Fibroblast of pulmonary artery (primary cell): Measurements from ENCODE around the gene NSUN3.

Source experiments
- DNase-seq: peaks from one replicate; pipeline ENCODE4 v3.0.0-alpha.2; 2010; ENCODE audit warnings: low read depth
- H3K4me3 ChIP-seq: replicated peaks from 2 replicates; pipeline ENCODE4 v1.5.1; 2011; ENCODE audit warnings: low read depth, mild to moderate bottlenecking, control low read depth, low read length, moderate library complexity
- TF ChIP-seq, protein P1 (sequence below): IDR thresholded peaks from 2 replicates; pipeline ENCODE4 v1.5.1; 2011; ENCODE audit warnings: mild to moderate bottlenecking, control low read depth, low read length, inconsistent platforms; ENCODE audit errors: missing control alignments

Gene NSUN3

DNA sequence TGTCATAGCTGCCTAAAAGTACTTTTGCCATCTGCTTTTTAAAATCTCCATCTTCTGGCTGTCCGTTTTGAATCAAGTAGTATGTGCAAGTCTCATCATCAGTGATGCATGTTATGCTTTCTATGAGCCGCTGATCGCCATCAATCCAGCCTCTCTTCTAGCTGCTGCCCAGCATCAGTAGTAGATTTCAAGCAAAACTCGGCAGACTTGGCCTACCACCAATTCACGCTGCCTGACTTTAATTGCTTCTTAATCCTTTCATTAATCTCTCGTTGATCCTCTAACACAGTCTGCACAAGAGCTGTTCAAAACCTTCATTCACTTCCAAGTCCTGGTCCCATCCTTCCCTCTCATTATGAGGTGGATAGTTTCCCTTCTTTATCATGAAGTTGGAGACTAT is 104.9 kb downstream of the NSUN3 start:
- TF ChIP-seq, protein P1, sequence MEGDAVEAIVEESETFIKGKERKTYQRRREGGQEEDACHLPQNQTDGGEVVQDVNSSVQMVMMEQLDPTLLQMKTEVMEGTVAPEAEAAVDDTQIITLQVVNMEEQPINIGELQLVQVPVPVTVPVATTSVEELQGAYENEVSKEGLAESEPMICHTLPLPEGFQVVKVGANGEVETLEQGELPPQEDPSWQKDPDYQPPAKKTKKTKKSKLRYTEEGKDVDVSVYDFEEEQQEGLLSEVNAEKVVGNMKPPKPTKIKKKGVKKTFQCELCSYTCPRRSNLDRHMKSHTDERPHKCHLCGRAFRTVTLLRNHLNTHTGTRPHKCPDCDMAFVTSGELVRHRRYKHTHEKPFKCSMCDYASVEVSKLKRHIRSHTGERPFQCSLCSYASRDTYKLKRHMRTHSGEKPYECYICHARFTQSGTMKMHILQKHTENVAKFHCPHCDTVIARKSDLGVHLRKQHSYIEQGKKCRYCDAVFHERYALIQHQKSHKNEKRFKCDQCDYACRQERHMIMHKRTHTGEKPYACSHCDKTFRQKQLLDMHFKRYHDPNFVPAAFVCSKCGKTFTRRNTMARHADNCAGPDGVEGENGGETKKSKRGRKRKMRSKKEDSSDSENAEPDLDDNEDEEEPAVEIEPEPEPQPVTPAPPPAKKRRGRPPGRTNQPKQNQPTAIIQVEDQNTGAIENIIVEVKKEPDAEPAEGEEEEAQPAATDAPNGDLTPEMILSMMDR = no peak
- no peak overlapping the region for H3K4me3 ChIP-seq
- no peak for DNase-seq

DNA sequence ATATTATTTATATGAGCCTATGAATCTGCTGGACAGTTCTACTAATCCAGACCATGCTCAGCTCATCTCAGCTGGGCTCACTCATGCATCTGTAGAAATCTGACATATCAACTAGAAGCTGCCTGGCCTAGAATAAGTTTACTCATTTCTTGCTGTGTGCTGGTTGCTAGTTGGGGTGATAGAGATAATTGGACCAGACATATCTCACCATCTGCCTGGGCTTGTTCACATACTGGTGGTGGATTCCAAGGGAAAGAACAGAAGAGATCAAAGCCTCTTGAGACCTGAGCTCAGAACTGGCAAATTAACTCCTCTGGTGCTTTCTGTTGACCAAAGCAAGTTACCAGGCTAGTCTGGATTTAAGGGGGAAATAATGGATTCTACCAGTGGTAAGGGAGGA is 109.1 kb downstream of the NSUN3 start:
- no peak overlapping the region for H3K4me3 ChIP-seq
- no peak for DNase-seq
- TF ChIP-seq, protein P1 = no peak

DNA sequence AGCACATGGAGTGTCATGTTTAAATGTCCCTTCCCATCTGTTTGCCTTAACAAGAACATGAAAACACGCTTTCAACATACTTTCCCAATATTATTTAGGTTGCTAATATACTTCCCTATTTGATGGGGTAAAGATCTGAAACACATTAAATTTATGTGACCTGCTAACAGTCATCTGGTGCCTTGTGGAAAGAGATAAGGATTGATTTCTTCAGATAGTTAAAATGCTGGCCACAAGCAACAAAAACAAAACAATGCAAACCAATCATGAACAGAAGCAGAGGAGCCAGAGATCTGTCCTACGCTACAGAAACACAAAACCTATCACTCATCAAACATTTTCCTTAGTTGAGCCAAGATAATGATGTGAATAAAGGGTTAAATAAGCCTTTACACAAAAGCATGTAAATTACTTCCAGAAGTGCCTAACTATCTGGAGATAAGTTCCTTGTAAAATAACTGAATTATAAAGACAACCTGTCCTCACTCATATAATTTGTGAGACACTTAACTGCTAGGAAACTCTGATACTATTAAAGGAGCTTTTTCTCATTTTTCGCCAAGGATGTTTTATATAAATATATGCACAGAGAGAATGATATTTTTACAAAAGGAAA is 109.9 kb downstream of the NSUN3 start:
- TF ChIP-seq, protein P1 = no peak
- no peak for DNase-seq
- H3K4me3 ChIP-seq = no peak overlapping the region

DNA sequence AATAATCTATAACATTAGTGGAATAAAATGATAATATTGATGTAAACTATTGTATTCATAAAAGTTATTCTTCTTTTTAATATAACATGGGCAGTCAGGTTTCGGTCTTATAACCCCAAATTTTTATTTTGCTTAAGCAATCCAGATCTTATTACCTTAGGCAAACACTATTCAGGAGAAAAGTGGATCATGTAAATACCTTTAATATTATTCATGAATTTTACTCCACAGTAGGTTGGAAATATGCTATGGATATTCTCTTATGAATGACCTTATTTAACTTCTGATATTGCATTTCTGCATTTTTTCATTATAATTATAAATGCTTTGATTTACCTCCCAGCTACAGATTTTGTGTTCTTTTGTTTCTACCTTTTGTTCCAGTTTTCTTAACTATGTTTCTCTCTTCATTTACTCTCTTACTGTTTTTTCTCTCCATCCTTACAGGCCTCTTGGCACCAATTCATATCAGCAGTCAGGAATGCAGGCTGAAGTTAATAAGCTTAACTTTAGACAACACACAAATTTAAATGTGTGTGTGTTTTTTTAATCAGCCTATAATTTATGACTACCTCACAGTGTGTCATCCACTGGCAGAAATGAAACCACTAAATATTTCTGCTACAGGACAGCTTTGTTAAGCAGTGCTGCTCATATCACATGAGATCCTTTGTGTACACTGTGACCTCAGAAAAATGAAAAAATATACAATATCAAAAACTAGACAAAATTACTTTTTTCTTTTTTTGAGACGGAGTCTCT is 111.0 kb downstream of the NSUN3 start:
- peak; percentile 18 for DNase-seq
- no peak overlapping the region for H3K4me3 ChIP-seq
- TF ChIP-seq, protein P1 = no peak

DNA sequence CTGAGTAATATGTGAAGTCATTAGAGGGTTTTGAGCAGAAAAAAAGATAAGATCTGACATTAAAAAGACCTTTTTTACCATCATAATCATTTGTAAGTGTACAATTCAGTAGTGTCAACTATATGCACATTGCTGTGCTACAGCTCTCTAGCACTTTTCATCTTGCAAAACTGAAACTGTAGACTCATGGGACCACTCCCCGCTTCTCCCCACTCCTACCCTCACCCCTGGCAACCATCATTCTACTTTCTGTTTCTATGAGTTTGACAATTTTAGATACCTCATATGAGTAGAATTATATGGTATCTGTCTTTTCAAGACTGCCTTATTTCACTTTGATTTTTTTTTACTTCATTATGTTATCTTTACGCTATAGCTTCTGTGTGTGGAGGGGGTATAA is 112.8 kb downstream of the NSUN3 start:
- TF ChIP-seq, protein P1 = no peak
- DNase-seq = no peak
- H3K4me3 ChIP-seq = no peak overlapping the region

DNA sequence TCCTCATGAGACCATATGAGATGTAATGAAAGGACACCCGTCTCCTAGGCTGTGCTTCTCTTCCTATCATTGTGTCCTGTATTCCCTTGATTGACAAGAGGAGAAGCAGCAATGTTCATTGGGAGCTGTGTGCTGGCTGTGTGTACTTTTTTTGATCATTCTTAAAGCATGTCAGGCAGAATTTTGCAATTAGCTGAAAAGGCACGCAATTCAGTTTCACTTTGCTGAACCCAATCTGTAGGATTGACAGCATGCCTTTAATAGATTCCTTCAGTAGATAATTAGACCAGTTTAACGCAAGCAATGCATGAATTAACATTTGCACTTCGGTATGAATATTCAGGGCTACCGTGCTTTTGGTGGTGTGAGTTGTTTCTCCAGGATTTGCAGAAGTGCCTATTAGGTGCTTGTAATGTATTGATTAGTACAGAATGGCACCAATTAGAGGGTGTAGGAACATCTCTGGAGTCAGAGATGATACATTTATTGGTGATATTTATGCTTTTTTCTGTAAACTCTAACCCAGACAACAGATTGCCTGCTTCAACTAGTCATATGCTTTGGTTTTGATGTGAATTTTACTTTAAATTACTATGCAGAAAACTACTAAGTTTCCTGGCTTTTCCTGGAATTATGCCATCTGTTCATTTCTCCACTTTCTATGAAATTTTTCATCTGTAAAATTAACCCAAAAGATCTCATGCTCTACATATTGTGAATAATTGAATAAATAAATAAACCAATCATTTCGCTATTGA is 114.3 kb downstream of the NSUN3 start:
- DNase-seq = peak; percentile 7
- no peak overlapping the region for H3K4me3 ChIP-seq
- TF ChIP-seq, protein P1 = no peak
